HG02870 (cell line): ENCODE results near the gene POLR2I.

Source experiments
- ATAC-seq: cut with Tn5 transposase; IDR thresholded peaks from one replicate; pipeline ENCODE4 v1.9.1; 2021; ENCODE audit warnings: mild to moderate bottlenecking, moderate library complexity; ENCODE audit not compliant: unreplicated experiment

The POLR2I gene

DNA sequence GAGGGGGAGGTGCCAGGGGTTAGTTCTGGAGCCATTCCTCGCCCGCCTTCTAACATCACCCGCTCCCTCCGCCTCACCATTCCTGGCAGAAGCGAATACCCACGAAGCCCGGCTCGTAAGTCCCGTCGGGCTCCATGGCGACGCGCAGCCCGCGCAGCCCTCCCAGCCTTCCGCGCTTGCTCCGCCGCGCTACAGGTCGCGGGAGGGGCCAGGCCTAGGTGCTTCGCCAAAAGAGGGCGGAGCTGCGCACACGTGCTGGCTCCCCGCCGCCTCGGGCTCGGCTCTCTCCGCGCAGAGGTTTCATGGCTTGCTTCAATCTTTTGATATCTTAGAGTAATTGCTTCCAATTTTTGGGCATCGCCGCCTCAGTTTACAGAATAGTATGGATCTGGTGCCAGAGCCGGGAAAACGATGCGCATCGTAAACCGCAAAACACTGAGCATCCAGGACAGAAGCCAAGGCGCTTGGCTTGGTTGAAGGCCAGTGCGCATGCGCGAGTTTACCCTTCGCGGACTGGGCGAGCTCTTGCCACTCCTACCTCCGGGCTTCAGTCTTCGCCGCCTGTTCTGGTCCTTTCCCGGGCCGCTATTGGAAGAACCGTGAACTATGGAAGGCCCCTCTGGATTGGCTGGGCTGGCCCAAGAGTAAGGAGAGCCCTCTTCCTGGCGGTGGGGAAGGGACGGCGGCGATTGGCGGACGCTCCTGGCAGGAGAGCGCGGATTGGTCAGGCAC lies at the start of gene POLR2I:
Gene POLR2I (minus strand): TSS at position 155 of the 732 bp plus-strand sequence. CDS start 19 bp downstream, at position 136.
- ATAC-seq, result peak; percentile 84

DNA sequence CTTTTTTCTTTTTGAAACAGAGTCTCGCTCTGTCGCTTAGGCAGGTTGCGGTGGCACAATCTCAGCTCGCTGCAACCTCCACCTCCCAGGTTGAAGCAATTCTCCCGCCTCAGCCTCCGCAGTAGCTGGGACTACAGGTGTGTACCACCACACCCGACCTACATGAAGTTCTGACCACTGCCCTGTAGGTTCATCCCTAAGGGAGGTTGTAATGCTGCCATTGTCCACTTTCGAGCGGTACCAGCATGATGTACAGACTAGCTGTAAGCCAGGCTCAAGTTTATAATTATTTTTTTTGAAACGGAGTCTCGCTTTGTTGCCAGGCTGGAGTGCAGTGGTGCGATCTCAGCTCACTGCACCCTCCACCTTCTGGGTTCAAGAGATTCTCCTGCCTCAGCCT lies 49.1 kb upstream of the POLR2I start:
- ATAC-seq, result no peak

DNA sequence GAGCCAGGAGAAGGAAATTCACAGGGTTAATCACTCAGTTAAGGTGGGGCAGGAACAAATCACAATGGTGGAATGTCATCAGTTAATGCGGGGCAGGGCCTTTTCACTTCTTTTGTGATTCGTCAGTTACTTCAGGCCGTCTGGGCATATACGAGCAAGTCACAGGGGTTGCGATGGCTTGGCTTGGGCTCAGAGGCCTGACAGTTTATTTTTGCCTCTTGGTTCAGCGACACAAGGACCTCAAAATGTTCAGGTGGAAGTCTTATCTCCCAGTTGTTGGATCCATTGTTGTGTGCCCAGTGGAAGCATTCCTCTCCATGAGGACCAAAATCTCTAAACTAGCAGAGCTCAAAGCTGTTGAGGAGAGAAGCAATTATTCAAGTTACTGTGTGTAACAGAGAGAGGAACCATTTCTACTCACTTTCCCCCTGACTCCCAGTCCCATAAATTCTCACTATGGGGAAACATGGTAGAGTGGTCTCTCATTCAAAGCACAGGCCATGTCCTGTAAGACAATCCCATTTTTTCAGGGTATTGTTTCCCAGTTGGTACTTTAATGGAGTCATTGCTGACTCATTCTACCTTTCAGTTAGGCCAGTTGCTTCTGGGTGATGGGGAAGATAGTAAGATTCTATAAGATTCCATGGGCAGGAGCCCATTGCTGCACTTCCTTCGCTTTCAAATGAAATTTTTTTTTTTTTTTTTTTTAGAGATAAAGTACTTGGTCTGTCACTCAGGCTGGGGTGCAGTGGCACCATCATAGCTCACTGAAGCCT lies 46.3 kb upstream of the POLR2I start:
- no peak for ATAC-seq

- ATAC-seq, result no peak
These were observed 38.5 kb upstream of the POLR2I start for GRCh38 chr19:36153126-36153525.

- ATAC-seq, result no peak
These were observed 37.8 kb upstream of the POLR2I start, which contains the start of gene COX7A1 for GRCh38 chr19:36152352-36153091. Gene COX7A1, minus strand, starts transcription at chr19:36152447. Its CDS starts 40 bp downstream, at chr19:36152407.

- ATAC-seq, result no peak
These were observed 37.3 kb upstream of the POLR2I start for GRCh38 chr19:36152019-36152351.

GRCh38 chr19:36151144-36152018 lies 36.7 kb upstream of the POLR2I start:
- no peak for ATAC-seq

- no peak for ATAC-seq
These were observed 35.9 kb upstream of the POLR2I start for GRCh38 chr19:36150586-36150985.

DNA sequence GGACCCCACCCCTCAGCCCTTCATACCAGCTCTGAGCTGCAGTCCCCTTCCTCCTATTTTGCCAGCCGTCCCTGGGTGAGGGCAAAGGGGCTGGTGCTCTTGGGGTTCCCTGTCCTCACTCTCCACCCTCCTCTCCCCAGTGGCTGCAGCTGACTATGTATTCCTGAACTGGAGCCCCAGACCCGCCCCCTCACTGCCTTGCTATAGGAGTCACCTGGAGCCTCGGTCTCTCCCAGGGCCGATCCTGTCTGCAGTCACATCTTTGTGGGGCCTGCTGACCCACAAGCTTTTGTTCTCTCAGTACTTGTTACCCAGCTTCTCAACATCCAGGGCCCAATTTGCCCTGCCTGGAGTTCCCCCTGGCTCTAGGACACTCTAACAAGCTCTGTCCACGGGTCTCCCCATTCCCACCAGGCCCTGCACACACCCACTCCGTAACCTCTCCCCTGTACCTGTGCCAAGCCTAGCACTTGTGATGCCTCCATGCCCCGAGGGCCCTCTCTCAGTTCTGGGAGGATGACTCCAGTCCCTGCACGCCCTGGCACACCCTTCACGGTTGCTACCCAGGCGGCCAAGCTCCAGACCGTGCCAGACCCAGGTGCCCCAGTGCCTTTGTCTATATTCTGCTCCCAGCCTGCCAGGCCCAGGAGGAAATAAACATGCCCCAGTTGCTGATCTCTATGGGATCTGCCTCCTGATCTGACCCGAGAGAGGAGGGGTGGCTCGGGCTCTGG lies 35.2 kb upstream of the POLR2I start:
- ATAC-seq, result no peak

- ATAC-seq, result no peak
These were observed 29.9 kb upstream of the POLR2I start for GRCh38 chr19:36144624-36145023.

- no peak for ATAC-seq
These were observed 27.8 kb upstream of the POLR2I start for GRCh38 chr19:36142496-36142895.

- ATAC-seq, result no peak
These were observed 27.4 kb upstream of the POLR2I start for GRCh38 chr19:36142046-36142445.

DNA sequence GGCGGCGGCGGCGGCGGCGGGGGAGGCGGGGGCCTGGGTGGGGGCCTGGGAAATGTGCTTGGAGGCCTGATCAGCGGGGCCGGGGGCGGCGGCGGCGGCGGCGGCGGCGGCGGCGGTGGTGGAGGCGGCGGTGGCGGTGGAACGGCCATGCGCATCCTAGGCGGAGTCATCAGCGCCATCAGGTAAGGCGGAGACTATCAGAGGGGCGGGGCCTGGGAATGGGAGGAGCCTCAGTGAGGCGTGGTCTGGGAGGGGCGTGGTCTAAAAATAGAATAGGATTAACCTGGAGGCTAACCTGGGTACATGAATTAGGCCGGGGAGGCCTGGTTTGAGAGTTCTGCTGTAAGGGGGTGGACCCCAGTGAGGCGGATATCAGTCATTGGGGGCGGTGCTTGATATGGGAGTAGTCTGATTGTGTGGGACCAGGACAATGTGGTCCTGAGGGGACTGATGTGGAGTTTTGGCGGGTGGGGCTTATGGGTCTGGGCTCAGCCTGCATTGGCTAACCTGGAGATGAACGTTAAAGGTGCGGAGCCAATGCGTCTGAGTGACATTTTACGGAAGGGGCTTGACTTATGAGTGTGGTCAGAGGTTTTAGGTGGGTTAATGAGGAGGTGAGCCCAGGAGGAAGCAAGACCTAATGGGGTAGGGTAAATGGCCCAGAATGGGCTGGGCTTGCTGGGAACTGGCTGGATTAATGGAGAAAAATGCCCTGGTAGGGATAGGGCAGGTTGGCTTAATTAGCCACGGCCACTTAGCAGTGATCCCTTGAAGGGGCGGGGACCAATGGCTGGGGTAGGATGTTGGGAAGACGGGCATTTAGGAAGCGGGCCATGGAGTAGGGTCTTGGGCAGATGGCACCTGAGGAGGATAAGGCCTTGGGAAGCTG lies 26.6 kb upstream of the POLR2I start:
- peak; percentile 36 for ATAC-seq

DNA sequence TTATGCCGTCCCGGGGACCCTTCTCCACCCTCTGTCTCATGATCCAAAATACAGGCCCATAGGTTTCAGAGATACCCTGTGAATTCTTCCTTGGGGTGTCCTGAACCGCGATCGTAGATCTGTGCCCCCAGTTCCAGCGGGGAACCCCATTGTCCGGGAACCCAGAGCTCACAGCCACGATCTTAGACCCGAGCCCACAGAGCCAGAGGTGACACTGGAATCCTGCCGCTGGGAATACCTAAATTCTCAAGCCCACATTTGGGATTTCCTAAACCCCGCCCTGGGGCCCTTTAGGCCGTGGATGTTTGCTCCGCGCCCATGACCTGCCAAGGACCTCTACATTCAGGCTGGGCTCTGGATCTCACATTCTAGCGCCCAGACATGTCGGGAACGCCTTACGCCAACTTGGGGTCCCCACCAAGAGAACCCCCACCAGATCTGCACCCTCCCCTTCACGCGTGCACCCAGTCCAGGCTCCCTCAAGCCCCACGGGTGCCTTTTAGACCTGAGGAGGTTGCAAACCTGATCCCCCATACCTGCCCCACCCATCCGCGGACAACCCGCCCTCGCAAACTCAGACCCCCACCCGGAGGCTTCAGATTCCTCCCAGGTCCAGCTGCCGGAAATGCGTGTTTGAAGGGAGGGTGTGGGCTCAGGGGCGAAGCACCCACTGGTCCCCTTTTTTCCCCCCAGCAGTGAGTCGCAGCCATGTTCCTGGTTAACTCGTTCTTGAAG lies 25.8 kb upstream of the POLR2I start:
- no peak for ATAC-seq

- ATAC-seq, result peak; percentile 79
These were observed 25.0 kb upstream of the POLR2I start, which contains the start of gene CAPNS1 for GRCh38 chr19:36139473-36140303. Gene CAPNS1, plus strand, starts transcription at chr19:36140066. Its CDS starts 946 bp downstream, at chr19:36141012.

GRCh38 chr19:36139120-36139472 lies 24.4 kb upstream of the POLR2I start:
- ATAC-seq, result no peak

DNA sequence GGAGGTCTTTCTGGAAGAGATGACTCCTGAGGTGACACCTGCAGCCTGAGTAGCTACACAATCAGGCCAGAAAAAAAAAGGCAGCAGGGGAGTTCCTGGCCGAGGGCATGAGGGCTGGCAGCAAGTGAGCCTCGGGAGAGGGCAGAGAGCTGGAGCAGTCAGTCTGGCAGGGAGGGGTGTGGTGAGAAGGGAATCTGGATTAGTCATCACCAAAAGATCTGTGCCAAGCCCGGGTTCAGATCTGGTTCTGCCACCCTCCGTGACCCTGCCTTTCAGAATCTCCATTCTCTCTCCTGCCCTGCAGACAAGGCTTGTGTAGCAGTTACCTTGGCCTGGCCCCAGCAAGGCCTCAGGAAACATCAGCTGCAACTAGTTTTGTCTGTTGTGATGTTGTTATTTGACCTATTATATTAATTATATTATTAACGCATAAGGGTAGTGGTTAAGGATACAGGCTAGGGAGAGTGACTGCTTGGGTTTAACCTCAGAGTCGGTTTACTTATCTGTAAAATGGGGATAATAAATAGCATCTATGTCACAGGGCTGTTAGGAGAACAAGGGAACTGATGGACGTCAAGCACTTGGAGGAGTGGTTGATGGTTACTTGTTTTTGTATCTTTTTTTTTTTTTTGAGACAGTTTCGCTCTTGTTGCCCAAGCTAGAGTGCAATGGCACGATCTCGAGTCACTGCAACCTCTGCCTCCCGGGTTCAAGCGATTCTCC lies 22.4 kb upstream of the POLR2I start:
- no peak for ATAC-seq
